ENCODE data around the gene MTRF1L.

The MTRF1L gene

GRCh38 chr6:152943260-152943897 is 59.1 kb downstream of the MTRF1L start:
- Histone ChIP-seq H3K27me3 (ENCODE audit: insufficient read depth, poor library complexity, severe bottlenecking) (no peaks in the 10 kb centered on the region), H3K27ac (replicated peaks) (no peak overlapping the region), H3K4me3 (replicated peaks; ENCODE audit: insufficient read depth, low read length) (no peak overlapping the region)
- TF ChIP-seq POLR2AphosphoS5 (IDR thresholded peaks at IDR 0.05; ENCODE audit: low read depth) (no peak), GABPA (IDR thresholded peaks at IDR 0.05; ENCODE audit: low read depth) (no peak), SPI1 (IDR thresholded peaks at IDR 0.05; ENCODE audit: borderline replicate concordance, low read depth) (no peak)
- DNase-seq (ENCODE audit: low read depth in 1 of 2, low spot score in 1 of 2): peak; percentile 2 to 29

GRCh38 chr6:152942319-152942869 is 60.1 kb downstream of the MTRF1L start:
- DNase-seq (ENCODE audit: low read depth in 1 of 2, low spot score in 1 of 2): no peak
- TF ChIP-seq, protein P1, sequence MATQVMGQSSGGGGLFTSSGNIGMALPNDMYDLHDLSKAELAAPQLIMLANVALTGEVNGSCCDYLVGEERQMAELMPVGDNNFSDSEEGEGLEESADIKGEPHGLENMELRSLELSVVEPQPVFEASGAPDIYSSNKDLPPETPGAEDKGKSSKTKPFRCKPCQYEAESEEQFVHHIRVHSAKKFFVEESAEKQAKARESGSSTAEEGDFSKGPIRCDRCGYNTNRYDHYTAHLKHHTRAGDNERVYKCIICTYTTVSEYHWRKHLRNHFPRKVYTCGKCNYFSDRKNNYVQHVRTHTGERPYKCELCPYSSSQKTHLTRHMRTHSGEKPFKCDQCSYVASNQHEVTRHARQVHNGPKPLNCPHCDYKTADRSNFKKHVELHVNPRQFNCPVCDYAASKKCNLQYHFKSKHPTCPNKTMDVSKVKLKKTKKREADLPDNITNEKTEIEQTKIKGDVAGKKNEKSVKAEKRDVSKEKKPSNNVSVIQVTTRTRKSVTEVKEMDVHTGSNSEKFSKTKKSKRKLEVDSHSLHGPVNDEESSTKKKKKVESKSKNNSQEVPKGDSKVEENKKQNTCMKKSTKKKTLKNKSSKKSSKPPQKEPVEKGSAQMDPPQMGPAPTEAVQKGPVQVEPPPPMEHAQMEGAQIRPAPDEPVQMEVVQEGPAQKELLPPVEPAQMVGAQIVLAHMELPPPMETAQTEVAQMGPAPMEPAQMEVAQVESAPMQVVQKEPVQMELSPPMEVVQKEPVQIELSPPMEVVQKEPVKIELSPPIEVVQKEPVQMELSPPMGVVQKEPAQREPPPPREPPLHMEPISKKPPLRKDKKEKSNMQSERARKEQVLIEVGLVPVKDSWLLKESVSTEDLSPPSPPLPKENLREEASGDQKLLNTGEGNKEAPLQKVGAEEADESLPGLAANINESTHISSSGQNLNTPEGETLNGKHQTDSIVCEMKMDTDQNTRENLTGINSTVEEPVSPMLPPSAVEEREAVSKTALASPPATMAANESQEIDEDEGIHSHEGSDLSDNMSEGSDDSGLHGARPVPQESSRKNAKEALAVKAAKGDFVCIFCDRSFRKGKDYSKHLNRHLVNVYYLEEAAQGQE (IDR thresholded peaks at IDR 0.05; ENCODE audit: insufficient replicate concordance, low read depth): no peak
- TF ChIP-seq, protein P2, sequence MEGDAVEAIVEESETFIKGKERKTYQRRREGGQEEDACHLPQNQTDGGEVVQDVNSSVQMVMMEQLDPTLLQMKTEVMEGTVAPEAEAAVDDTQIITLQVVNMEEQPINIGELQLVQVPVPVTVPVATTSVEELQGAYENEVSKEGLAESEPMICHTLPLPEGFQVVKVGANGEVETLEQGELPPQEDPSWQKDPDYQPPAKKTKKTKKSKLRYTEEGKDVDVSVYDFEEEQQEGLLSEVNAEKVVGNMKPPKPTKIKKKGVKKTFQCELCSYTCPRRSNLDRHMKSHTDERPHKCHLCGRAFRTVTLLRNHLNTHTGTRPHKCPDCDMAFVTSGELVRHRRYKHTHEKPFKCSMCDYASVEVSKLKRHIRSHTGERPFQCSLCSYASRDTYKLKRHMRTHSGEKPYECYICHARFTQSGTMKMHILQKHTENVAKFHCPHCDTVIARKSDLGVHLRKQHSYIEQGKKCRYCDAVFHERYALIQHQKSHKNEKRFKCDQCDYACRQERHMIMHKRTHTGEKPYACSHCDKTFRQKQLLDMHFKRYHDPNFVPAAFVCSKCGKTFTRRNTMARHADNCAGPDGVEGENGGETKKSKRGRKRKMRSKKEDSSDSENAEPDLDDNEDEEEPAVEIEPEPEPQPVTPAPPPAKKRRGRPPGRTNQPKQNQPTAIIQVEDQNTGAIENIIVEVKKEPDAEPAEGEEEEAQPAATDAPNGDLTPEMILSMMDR (IDR thresholded peaks at IDR 0.05; ENCODE audit: insufficient read depth, low read length): no peak
- TF ChIP-seq SPI1 (IDR thresholded peaks at IDR 0.05; ENCODE audit: borderline replicate concordance, low read depth) (no peak), POLR2AphosphoS5 (IDR thresholded peaks at IDR 0.05; ENCODE audit: low read depth) (no peak), GABPA (IDR thresholded peaks at IDR 0.05; ENCODE audit: low read depth) (no peak)
- Histone ChIP-seq H3K4me3 (replicated peaks; ENCODE audit: insufficient read depth, low read length) (no peak overlapping the region), H3K27me3 (ENCODE audit: insufficient read depth, poor library complexity, severe bottlenecking) (no peaks in the 10 kb centered on the region), H3K27ac (replicated peaks) (no peak overlapping the region)

DNA sequence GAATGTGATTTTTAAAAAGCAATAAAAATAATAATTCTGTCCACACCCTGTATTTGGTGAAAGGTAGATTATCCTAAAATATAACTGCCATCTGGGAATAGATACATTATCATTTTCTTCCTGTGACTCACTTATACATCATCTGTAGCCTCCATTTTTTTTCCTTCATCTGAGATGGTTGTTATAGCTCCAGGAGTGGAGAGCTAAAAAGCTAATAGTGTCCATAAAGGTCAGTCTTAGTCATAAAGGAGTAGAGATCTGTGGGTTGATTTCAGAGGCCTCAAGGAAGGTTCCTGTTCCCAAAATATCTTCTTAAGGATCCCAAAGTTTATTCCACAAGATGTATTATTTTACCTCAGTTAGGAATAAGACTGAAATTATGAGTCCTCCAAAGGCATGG is 60.8 kb downstream of the MTRF1L start:
- H3K27me3 ChIP-seq (ENCODE audit: insufficient read depth, poor library complexity, severe bottlenecking): no peaks in the 10 kb centered on the region
- DNase-seq (ENCODE audit: low read depth in 1 of 2, low spot score in 1 of 2): no peak
- TF ChIP-seq POLR2AphosphoS5 (IDR thresholded peaks at IDR 0.05; ENCODE audit: low read depth) (no peak), SPI1 (IDR thresholded peaks at IDR 0.05; ENCODE audit: borderline replicate concordance, low read depth) (no peak), GABPA (IDR thresholded peaks at IDR 0.05; ENCODE audit: low read depth) (no peak)
- TF ChIP-seq, protein P2 (IDR thresholded peaks at IDR 0.05; ENCODE audit: insufficient read depth, low read length): no peak
- TF ChIP-seq, protein P1 (IDR thresholded peaks at IDR 0.05; ENCODE audit: insufficient replicate concordance, low read depth): no peak
- no peak overlapping the region for H3K27ac ChIP-seq (replicated peaks)
- no peak overlapping the region for H3K4me3 ChIP-seq (replicated peaks; ENCODE audit: insufficient read depth, low read length)
